Measurements from ENCODE around the gene PCF11. TPM values are rescaled to one million over a fixed set of nuclear protein-coding genes. Genes with fewer than 3 reads are reported as not detected.
A peak's percentile ranks its signal among the peaks of the same experiment; 100 is the strongest.

PCF11 gene
- total RNA-seq, 1 experiment from 2014 or later: 41.9 TPM

GRCh38 chr11:83158965-83159901 lies 2.3 kb downstream of the PCF11 start:
- DNase-seq (ENCODE audit: low read depth, low spot score): no peak
- peaks cover 5 to 28% of the 10 kb centered on the region in 2 experiments; a peak in 3 of 4 replicates for H3K4me1 ChIP-seq (ENCODE audit: control insufficient read depth in 1 of 2, insufficient read depth in 2 of 2, low read length in 2 of 2)
- POLR2A ChIA-PET: interaction anchor here (0.9 kb wide), 1 partner anchor 13 kb away, joined by 3 read pairs; no protein-coding TSS in a partner anchor
- ATAC-seq: no peak
- BruUV-seq (replicated peaks): no TSS peak
- peak overlapping the region; percentile 96 to 97; a peak in 3 of 4 replicates for H3K4me3 ChIP-seq (replicated peaks in 1 of 2; ENCODE audit: low read depth in 1 of 2, low read length in 2 of 2)
- H3K9me2 ChIP-seq (ENCODE audit: insufficient read depth): no peaks in the 10 kb centered on the region
- H4K20me1 ChIP-seq (ENCODE audit: insufficient read depth): peaks cover 27% of the 10 kb centered on the region; the same call in 1 of the 2 replicates
- no peak overlapping the region for H3K27ac ChIP-seq (ENCODE audit: low read depth, low read length)
- peak overlapping the region; percentile 96; the same call in 1 of the 2 replicates for H3K9ac ChIP-seq (ENCODE audit: low read length)
- no peaks in the 10 kb centered on the region for H3K9me3 ChIP-seq (ENCODE audit: control insufficient read depth in 1 of 2, insufficient read depth in 1 of 2, low read depth in 1 of 2, low read length in 2 of 2)
- H3K36me3 ChIP-seq (ENCODE audit: control insufficient read depth in 1 of 2, insufficient read depth in 2 of 2, low read length in 2 of 2): peaks cover 19 to 23% of the 10 kb centered on the region in 2 experiments
- no peak overlapping the region for H2AFZ ChIP-seq (ENCODE audit: low read depth, low read length, poor library complexity, severe bottlenecking)
- RAD21 ChIA-PET (ENCODE audit: low non-redundant PET in 1 of 2, low total read pairs in 2 of 2, uncharacterized antibody in 2 of 2, unreplicated experiment in 2 of 2): no interaction called here
- TF ChIP-seq POLR2AphosphoS5 (IDR thresholded peaks at IDR 0.05; ENCODE audit: low read depth, low read length) (peak; percentile 38; the same call in 1 of the 2 replicates), SP1 (IDR thresholded peaks at IDR 0.05; ENCODE audit: low read depth) (no peak), EGR1 (IDR thresholded peaks at IDR 0.05; ENCODE audit: low read depth) (no peak), CEBPB (IDR thresholded peaks at IDR 0.05; ENCODE audit: low read depth) (no peak), CTCF (IDR thresholded peaks at IDR 0.05 in 2 of 3, conservative IDR thresholded peaks at IDR 0.05 in 1 of 3; ENCODE audit: borderline replicate concordance in 1 of 3, insufficient read depth in 1 of 3, low read depth in 2 of 3, low read length in 2 of 3) (no peak)
- H3K27me3 ChIP-seq (ENCODE audit: insufficient read depth, low read length): no peaks in the 10 kb centered on the region
- H3K79me2 ChIP-seq (ENCODE audit: insufficient read depth, low read length): peaks cover 73% of the 10 kb centered on the region
- CTCF ChIA-PET: no interaction called here
- peak overlapping the region; percentile 91 for H3K4me2 ChIP-seq (ENCODE audit: low read length)
- intact Hi-C loops (cut with micrococcal nuclease): loop anchor here (5.0 kb wide), 1 partner anchor 33 kb away; the partner anchor contains the start of gene ANKRD42

All from HCT116 (cell line).